ENCODE results near the gene DLST.

DLST gene

GRCh38 chr14:74882103-74882920 lies 596 bp downstream of the DLST start:
- TF ChIP-seq ZNF565 (CRISPR knock-in tag; conservative IDR thresholded peaks at IDR 0.05; ENCODE audit: low read depth) (no peak), ESRRG (CRISPR knock-in tag; IDR thresholded peaks at IDR 0.05) (no peak), BACH2 (CRISPR knock-in tag; IDR thresholded peaks at IDR 0.05; ENCODE audit: borderline replicate concordance) (no peak), GLIS3 (CRISPR knock-in tag; IDR thresholded peaks at IDR 0.05) (no peak), PPARA (CRISPR knock-in tag; IDR thresholded peaks at IDR 0.05; ENCODE audit: borderline replicate concordance) (no peak), CSDC2 (CRISPR knock-in tag; IDR thresholded peaks at IDR 0.05) (no peak), TOX (CRISPR knock-in tag; IDR thresholded peaks at IDR 0.05; ENCODE audit: borderline replicate concordance) (no peak), ZC3H10 (CRISPR knock-in tag; IDR thresholded peaks at IDR 0.05) (no peak), TSHZ2 (CRISPR knock-in tag; IDR thresholded peaks at IDR 0.05) (no peak), SNAI2 (CRISPR knock-in tag; IDR thresholded peaks at IDR 0.05) (no peak), RARB (CRISPR knock-in tag; IDR thresholded peaks at IDR 0.05) (no peak), ISL1 (CRISPR knock-in tag; IDR thresholded peaks at IDR 0.05) (no peak), TCF4 (CRISPR knock-in tag; IDR thresholded peaks at IDR 0.05; ENCODE audit: borderline replicate concordance) (no peak), ZFP3 (CRISPR knock-in tag; IDR thresholded peaks at IDR 0.05) (no peak), ZNF8 (CRISPR knock-in tag; IDR thresholded peaks at IDR 0.05) (no peak), PATZ1 (CRISPR knock-in tag; IDR thresholded peaks at IDR 0.05; ENCODE audit: borderline replicate concordance) (no peak)
- TF ChIP-seq, protein P1, sequence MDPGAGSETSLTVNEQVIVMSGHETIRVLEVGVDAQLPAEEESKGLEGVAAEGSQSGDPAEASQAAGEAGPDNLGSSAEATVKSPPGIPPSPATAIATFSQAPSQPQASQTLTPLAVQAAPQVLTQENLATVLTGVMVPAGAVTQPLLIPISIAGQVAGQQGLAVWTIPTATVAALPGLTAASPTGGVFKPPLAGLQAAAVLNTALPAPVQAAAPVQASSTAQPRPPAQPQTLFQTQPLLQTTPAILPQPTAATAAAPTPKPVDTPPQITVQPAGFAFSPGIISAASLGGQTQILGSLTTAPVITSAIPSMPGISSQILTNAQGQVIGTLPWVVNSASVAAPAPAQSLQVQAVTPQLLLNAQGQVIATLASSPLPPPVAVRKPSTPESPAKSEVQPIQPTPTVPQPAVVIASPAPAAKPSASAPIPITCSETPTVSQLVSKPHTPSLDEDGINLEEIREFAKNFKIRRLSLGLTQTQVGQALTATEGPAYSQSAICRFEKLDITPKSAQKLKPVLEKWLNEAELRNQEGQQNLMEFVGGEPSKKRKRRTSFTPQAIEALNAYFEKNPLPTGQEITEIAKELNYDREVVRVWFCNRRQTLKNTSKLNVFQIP (CRISPR knock-in tag; IDR thresholded peaks at IDR 0.05; ENCODE audit: borderline replicate concordance, low read depth) = no peak
- ATAC-seq = peak; percentile 50

GRCh38 chr14:74886001-74886400 lies 4.3 kb downstream of the DLST start:
- no peak for TF ChIP-seq OSR1 (CRISPR knock-in tag; IDR thresholded peaks at IDR 0.05)
- ATAC-seq = peak; percentile 53

GRCh38 chr14:74888164-74889158 lies 6.7 kb downstream of the DLST start:
- peak; percentile 92 for TF ChIP-seq ISL1 (CRISPR knock-in tag; IDR thresholded peaks at IDR 0.05)
- TF ChIP-seq, protein P1 (CRISPR knock-in tag; IDR thresholded peaks at IDR 0.05; ENCODE audit: borderline replicate concordance, low read depth) = no peak
- ATAC-seq = peak; percentile 71

- no peak for ATAC-seq
- TF ChIP-seq ZC3H10 (CRISPR knock-in tag; IDR thresholded peaks at IDR 0.05) (no peak), PPARA (CRISPR knock-in tag; IDR thresholded peaks at IDR 0.05; ENCODE audit: borderline replicate concordance) (no peak), BACH2 (CRISPR knock-in tag; IDR thresholded peaks at IDR 0.05; ENCODE audit: borderline replicate concordance) (no peak), ZFP30 (CRISPR knock-in tag; IDR thresholded peaks at IDR 0.05) (no peak), ZNF70 (CRISPR knock-in tag; IDR thresholded peaks at IDR 0.05) (no peak), ISL1 (CRISPR knock-in tag; IDR thresholded peaks at IDR 0.05) (no peak), ESRRG (CRISPR knock-in tag; IDR thresholded peaks at IDR 0.05) (no peak), OSR1 (CRISPR knock-in tag; IDR thresholded peaks at IDR 0.05) (no peak), ZNF8 (CRISPR knock-in tag; IDR thresholded peaks at IDR 0.05) (no peak), CSDC2 (CRISPR knock-in tag; IDR thresholded peaks at IDR 0.05) (no peak), RARB (CRISPR knock-in tag; IDR thresholded peaks at IDR 0.05) (no peak)
- TF ChIP-seq, protein P2, sequence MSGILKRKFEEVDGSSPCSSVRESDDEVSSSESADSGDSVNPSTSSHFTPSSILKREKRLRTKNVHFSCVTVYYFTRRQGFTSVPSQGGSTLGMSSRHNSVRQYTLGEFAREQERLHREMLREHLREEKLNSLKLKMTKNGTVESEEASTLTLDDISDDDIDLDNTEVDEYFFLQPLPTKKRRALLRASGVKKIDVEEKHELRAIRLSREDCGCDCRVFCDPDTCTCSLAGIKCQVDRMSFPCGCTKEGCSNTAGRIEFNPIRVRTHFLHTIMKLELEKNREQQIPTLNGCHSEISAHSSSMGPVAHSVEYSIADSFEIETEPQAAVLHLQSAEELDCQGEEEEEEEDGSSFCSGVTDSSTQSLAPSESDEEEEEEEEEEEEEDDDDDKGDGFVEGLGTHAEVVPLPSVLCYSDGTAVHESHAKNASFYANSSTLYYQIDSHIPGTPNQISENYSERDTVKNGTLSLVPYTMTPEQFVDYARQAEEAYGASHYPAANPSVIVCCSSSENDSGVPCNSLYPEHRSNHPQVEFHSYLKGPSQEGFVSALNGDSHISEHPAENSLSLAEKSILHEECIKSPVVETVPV (CRISPR knock-in tag; IDR thresholded peaks at IDR 0.05) = no peak
These were observed 8.5 kb downstream of the DLST start for GRCh38 chr14:74890262-74890661.

Measured in SK-N-SH treated with all-trans-retinoic acid at 6 μM for 48 hours (cell line).